GM15510 (cell line): ENCODE results near the gene ACVRL1.

ENCODE experiments used
- POLR2A ChIP-seq: IDR thresholded peaks from 3 replicates; pipeline ENCODE4 v1.6.1; 2011; ENCODE audit warnings: borderline replicate concordance; ENCODE audit not compliant: insufficient read length; ENCODE audit errors: extremely low read depth

The ACVRL1 gene

DNA sequence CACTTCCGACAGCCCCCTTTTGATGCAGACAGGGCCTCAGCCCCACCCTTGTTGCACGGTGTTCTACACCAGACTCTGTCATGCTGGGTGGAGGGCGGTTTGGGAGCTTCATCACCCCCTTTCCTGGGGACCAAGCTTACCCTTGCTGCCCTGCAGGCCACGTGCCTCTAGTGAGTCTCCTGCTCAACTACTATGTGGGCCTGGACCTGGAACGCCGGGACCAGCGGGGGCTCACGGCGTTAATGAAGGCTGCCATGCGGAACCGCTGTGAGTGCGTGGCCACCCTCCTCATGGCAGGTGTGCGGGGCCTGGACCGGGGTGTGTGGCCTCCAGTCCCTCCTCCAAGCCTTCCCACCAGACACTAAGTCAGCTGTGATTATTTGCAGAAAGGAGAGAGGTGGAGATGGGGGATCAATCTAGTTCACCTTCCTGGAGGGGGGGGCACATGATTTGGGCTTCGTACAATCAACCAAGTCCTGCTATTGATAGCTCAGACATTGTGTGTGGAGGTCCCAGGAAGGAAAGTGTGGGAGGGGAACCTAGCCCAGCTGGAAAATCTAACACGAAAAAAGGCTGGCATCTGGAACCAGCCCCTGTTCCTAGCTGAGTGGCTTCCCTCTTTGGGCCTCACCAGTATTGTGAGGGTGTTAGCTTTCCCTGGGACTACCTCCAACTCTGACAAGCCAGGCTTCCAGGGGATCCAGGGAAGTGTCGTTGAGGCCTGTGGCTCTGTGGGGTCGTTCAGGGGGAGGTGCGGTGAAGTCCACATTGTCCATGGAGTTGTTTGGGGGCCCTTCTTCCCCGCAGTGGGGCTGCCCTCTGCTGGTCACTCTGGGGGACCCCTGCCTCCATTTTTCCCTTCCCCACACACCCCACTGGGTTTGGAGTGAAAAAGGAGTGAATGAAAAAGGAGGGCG is 17.8 kb upstream of the ACVRL1 start:
- TF ChIP-seq POLR2A: no peak

DNA sequence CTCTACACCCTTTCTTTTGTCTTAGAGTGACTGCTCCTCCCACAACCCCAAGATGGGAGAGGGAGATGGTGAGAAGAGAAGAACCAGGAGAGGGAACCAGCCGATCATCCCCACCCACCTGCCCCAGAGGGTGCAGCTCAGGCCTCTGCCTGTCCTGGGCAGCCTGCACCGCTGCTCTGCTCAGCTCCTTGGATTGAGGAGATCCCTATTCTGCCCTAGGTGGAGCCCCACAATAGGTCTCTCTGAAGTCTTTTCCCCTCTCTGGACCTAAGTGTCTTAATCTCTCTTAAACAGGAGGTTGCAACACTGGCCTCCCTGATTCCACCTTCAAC is 17.2 kb upstream of the ACVRL1 start:
- no peak for TF ChIP-seq POLR2A

- no peak for TF ChIP-seq POLR2A
Measured at GRCh38 chr12:51890511-51891171, 16.7 kb upstream of the ACVRL1 start.

DNA sequence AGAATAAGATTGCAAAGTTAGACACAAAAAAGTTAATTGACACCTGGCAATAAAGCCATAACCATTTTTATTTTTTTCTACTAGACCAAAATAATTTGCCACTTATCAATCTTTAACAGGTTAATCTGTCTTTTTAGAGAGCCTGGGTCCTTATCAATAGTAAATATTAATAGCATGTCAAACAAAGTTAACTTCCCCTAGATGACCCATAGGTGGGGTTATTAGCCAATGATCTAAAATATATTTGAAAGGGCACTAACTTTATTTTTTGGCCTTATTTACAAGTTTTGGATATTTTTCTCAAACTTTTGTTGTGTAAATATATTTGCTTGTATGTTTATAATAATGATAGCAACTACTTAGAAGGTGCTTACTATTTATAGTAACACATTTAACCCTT is 15.5 kb upstream of the ACVRL1 start:
- no peak for TF ChIP-seq POLR2A

GRCh38 chr12:51893786-51894185 is 13.5 kb upstream of the ACVRL1 start:
- no peak for TF ChIP-seq POLR2A

- no peak for TF ChIP-seq POLR2A
Measured at GRCh38 chr12:51895378-51896135, 11.7 kb upstream of the ACVRL1 start.

GRCh38 chr12:51896236-51896635 is 11.1 kb upstream of the ACVRL1 start:
- no peak for TF ChIP-seq POLR2A

- no peak for TF ChIP-seq POLR2A
Measured at GRCh38 chr12:51897181-51897580, 10.1 kb upstream of the ACVRL1 start.

GRCh38 chr12:51898506-51898905 is 8.8 kb upstream of the ACVRL1 start:
- no peak for TF ChIP-seq POLR2A

GRCh38 chr12:51898937-51899336 is 8.4 kb upstream of the ACVRL1 start:
- no peak for TF ChIP-seq POLR2A

- no peak for TF ChIP-seq POLR2A
Measured at GRCh38 chr12:51900323-51900889, 6.9 kb upstream of the ACVRL1 start.

- no peak for TF ChIP-seq POLR2A
Measured at GRCh38 chr12:51901121-51901817, 6.0 kb upstream of the ACVRL1 start.

DNA sequence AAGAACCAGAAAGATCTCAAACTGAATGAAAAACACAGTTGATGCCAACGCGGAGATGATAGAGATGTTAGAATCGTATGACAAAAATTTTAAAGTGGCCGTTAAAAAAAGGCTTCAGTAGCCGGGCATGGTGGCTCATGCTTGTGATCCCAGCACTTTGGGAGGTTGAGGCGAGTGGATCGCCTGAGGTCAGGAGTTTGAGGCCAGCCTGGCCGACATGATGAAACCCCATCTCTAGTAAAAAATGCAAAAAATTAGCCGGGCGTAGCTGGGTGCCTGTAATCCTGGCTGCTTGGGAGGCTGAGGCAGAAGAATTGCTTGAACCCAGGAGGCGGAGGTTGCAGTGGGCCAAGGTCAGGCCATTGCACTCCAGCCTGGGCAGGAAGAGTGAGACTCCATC is 5.4 kb upstream of the ACVRL1 start:
- no peak for TF ChIP-seq POLR2A

DNA sequence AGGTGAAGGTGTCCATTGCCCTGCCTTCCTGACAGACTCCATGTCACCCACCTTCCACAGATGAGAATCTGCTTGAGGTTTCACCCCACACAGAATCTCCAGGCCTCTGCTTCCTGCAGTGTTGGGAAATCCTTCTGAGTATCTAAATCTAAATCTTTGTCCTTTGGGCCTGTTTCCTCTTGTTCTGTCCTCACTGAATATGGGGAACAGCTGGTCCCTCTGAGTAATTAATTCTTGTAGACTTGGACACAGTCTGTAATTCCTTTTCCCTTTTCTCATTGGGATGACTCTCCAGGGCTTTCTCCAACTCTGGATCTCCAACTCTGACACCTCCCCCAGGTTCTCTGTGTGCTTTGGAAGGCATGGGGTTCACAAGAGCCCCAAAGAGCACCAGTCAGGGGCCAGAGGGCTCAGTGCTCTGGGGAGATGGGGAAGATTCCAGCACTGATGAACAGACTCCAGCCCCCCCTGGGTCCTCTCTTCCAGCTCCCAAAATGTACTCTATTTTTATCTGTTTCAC is 2.3 kb upstream of the ACVRL1 start:
- no peak for TF ChIP-seq POLR2A
